ENCODE data around the gene JAZF1. TPM values are rescaled to one million over a fixed set of nuclear protein-coding genes. Genes with fewer than 3 reads are reported as not detected.
A peak's percentile ranks its signal among the peaks of the same experiment; 100 is the strongest.

Gene JAZF1
- polyA plus RNA-seq (2011; rRNA removed), result 18.0 and 20.8 TPM in 2 replicates
- polyA minus RNA-seq (2011; rRNA and poly(A)+ RNA removed), result 16.9 and 20.9 TPM in 2 replicates

DNA sequence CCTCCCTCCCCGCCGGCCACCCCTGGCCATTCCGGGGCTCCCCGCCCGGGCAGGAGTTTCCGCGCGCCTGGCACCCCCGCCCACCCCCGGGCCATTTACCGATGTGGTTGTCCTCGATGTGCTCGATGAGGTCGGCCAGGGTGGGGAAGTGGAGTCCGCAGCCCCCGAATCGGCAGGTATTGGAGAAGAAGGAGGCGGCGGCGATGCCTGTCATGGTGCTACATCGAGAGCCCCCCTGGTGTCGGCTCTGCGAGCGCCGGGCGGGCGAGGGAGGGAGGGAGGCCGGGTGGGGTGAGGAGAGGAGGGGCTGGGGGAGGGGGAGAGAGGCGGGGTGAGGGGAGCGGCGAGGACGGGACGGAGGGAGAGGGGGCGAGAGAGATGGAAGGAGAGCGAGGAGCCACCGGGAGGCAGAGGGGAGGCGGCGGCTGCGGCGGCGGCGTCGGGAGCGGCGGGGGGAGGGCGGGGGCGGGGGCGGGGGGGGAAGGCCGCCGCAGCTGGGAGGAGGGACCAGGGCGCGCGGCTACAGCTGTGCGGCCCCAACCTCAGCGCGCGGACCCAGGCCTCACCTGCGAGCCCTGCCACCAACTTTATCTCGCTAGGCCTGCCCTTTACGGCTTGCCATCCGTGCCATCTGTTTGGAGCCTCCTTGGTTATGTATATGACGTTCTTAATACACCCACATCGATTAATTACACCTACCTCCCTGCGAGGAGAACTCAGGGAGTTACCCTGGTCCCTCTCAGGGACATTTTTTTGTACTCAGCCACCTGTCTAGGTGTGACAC, at the start of gene JAZF1:
TSS of gene JAZF1 (minus strand) at position 432 of the 784 bp plus-strand sequence.
- peak within 1 kb of the TSS; percentile 77 for H3K4me3 ChIP-seq (ENCODE audit: low read depth, low read length)
- ChIA-PET CTCF (interaction anchor here (0.6 to 2.0 kb wide), 2 partner anchors 37 to 119 kb away, joined by 3 to 5 read pairs; no protein-coding TSS in a partner anchor), POLR2A (interaction anchor here (1.1 kb wide), 1 partner anchor 14 kb away, joined by 3 read pairs; no protein-coding TSS in a partner anchor)
- H3K27me3 ChIP-seq (ENCODE audit: control insufficient read depth, insufficient read depth, low read length), result no peaks in the 10 kb centered on the region
- TF ChIP-seq, protein P1, sequence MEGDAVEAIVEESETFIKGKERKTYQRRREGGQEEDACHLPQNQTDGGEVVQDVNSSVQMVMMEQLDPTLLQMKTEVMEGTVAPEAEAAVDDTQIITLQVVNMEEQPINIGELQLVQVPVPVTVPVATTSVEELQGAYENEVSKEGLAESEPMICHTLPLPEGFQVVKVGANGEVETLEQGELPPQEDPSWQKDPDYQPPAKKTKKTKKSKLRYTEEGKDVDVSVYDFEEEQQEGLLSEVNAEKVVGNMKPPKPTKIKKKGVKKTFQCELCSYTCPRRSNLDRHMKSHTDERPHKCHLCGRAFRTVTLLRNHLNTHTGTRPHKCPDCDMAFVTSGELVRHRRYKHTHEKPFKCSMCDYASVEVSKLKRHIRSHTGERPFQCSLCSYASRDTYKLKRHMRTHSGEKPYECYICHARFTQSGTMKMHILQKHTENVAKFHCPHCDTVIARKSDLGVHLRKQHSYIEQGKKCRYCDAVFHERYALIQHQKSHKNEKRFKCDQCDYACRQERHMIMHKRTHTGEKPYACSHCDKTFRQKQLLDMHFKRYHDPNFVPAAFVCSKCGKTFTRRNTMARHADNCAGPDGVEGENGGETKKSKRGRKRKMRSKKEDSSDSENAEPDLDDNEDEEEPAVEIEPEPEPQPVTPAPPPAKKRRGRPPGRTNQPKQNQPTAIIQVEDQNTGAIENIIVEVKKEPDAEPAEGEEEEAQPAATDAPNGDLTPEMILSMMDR (IDR thresholded peaks at IDR 0.05; ENCODE audit: low read depth, low read length), result no peak
- H3K9me3 ChIP-seq (ENCODE audit: control insufficient read depth, insufficient read depth, low read length), result no peaks in the 10 kb centered on the region
- no peak for DNase-seq (ENCODE audit: low read depth, low spot score)
- H3K27ac ChIP-seq (ENCODE audit: low read depth, low read length), result peak within 1 kb of the TSS; percentile 33

DNA sequence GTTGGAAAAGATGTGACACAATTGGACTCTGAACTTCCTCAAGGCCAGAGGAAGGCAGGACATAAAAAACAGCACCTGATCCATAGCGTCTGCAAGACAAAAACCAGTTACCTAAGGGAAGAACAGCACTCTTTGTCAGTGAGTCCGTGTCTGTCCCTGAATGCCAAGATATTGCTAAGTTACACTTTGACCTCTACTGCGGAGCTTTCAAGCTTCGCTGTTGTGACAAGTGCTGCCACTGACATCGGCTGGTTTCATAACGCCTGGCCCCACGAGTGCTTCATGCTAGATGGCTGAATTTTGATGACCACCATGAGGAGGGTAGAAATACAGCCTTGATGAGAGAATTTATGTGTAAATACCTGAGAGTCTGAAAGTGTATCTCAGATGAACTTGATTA, 49.7 kb upstream of the JAZF1 start:
- ChIA-PET POLR2A (no interaction called here), CTCF (no interaction called here)
- H3K27me3 ChIP-seq (ENCODE audit: control insufficient read depth, insufficient read depth, low read length), result peaks cover 5% of the 10 kb centered on the region
- TF ChIP-seq, protein P1 (IDR thresholded peaks at IDR 0.05; ENCODE audit: low read depth, low read length), result no peak
- DNase-seq (ENCODE audit: low read depth, low spot score), result no peak
- no peak overlapping the region for H3K4me3 ChIP-seq (ENCODE audit: low read depth, low read length)
- H3K9me3 ChIP-seq (ENCODE audit: control insufficient read depth, insufficient read depth, low read length), result no peaks in the 10 kb centered on the region
- H3K27ac ChIP-seq (ENCODE audit: low read depth, low read length), result no peak overlapping the region

DNA sequence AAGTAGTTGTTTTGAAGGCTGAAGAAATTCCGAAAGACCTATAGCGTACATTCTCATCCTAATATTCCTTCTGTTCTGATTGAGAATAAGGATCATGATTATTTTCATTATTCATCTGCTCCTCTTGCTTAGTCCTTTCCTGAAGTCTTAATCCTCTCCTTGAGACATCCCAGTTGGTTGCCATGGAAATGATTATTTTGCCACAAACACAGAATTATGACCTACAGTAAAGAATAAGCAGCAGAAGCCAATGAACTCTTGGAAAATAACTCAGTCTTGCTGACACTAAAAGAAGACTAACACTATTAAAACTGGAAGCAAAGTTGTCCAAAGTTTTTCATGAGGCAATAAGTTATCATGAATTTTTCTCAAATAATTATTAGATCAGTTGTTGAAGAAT, 47.8 kb upstream of the JAZF1 start:
- H3K9me3 ChIP-seq (ENCODE audit: control insufficient read depth, insufficient read depth, low read length), result no peaks in the 10 kb centered on the region
- TF ChIP-seq, protein P1 (IDR thresholded peaks at IDR 0.05; ENCODE audit: low read depth, low read length), result no peak
- H3K27me3 ChIP-seq (ENCODE audit: control insufficient read depth, insufficient read depth, low read length), result peaks cover 3% of the 10 kb centered on the region
- H3K27ac ChIP-seq (ENCODE audit: low read depth, low read length), result no peak overlapping the region
- POLR2A ChIA-PET, result no interaction called here
- no peak overlapping the region for H3K4me3 ChIP-seq (ENCODE audit: low read depth, low read length)
- DNase-seq (ENCODE audit: low read depth, low spot score), result no peak
- CTCF ChIA-PET, result no interaction called here

DNA sequence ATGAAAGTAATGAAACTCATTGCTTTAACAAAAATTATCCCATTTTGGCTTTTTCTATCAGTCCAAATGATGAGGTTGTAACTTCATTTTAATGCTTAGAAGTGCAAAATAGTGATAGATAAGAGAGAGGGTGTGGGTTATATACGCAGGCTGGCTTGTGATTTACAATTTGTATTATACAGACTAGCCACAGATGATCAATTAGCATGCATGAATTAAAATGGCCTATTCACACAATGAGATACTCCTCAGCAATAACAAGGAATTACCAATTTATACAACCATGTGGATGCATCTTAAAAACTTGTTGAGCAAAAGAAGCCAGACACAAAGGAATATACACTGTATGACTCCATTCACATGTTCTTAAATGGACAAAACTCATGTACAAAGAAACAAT, 45.4 kb upstream of the JAZF1 start:
- POLR2A ChIA-PET, result no interaction called here
- DNase-seq (ENCODE audit: low read depth, low spot score), result no peak
- Histone ChIP-seq H3K27ac (ENCODE audit: low read depth, low read length) (no peak overlapping the region), H3K9me3 (ENCODE audit: control insufficient read depth, insufficient read depth, low read length) (no peaks in the 10 kb centered on the region), H3K4me3 (ENCODE audit: low read depth, low read length) (no peak overlapping the region), H3K27me3 (ENCODE audit: control insufficient read depth, insufficient read depth, low read length) (peaks cover 3% of the 10 kb centered on the region)
- CTCF ChIA-PET, result interaction anchor here (0.5 kb wide), 1 partner anchor 71 kb away, joined by 5 read pairs; no protein-coding TSS in a partner anchor
- TF ChIP-seq, protein P1 (IDR thresholded peaks at IDR 0.05; ENCODE audit: low read depth, low read length), result no peak

DNA sequence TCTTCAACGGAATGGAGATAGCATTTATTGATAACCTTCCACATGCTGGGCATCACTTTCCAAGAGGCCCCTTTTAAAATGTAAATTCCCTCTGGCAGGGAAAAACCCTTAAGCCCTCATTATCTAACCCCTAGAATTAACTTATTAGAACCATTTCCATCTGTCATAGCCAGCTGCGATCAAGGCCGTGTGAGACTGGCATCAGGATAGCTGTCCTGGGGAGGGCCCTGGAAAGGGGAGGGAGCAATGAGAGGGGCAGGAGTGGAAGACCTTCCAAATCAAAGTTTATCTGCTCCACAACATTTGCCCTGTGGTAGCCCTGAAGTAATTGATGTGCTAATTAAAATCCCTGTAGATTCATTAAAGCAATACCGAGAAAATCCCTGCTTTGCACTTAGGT, 45.0 kb upstream of the JAZF1 start:
- no peaks in the 10 kb centered on the region for H3K9me3 ChIP-seq (ENCODE audit: control insufficient read depth, insufficient read depth, low read length)
- CTCF ChIA-PET, result no interaction called here
- TF ChIP-seq, protein P1 (IDR thresholded peaks at IDR 0.05; ENCODE audit: low read depth, low read length), result no peak

More for the DNA sequence above, 45.0 kb upstream of the JAZF1 start:
- POLR2A ChIA-PET, result no interaction called here
- Histone ChIP-seq H3K27me3 (ENCODE audit: control insufficient read depth, insufficient read depth, low read length) (peaks cover 3% of the 10 kb centered on the region), H3K27ac (ENCODE audit: low read depth, low read length) (no peak overlapping the region), H3K4me3 (ENCODE audit: low read depth, low read length) (no peak overlapping the region)
- no peak for DNase-seq (ENCODE audit: low read depth, low spot score)

Measured in AG04450 (cell line).